Activated CD8-positive, alpha-beta T cell treated with anti-CD3 and anti-CD28 coated beads for 36 hours (primary cell): ENCODE results near the gene TCF12. TPM values are rescaled to one million over a fixed set of nuclear protein-coding genes. Genes with fewer than 3 reads are reported as not detected.

ENCODE experiments used
- ATAC-seq: fragments of 200-7000 bp; cut with Tn5 transposase; one replicate; pipeline ENCODE4 v1.10.0; 2021; ENCODE audit warnings: mild to moderate bottlenecking, moderate library complexity
- CTCF ChIA-PET: fragments of 350-600 bp; sonication (Branson Sonifier 250); formaldehyde crosslinking; loops from one replicate; lab custom pipeline; 2021; ENCODE audit warnings: antibody characterized with exemption; lab: Charles Lee
- POLR2A ChIA-PET: fragments of 350-600 bp; sonication (Branson Sonifier 250); formaldehyde crosslinking; loops from one replicate; lab custom pipeline; 2021; ENCODE audit warnings: antibody characterized with exemption; lab: Charles Lee
- DNase-seq: peaks from one replicate; pipeline ENCODE4 v3.0.0-alpha.2; 2020
- H3K27ac Mint-ChIP-seq: one replicate; pipeline ENCODE4 v1.8.0; 2021; ENCODE audit warnings: mild to moderate bottlenecking, mixed read lengths
- H3K27me3 Mint-ChIP-seq: one replicate; pipeline ENCODE4 v1.8.0; 2021; ENCODE audit warnings: mixed read lengths
- H3K36me3 Mint-ChIP-seq: one replicate; pipeline ENCODE4 v1.8.0; 2021; ENCODE audit warnings: low read depth, mixed read lengths
- H3K4me1 Mint-ChIP-seq: one replicate; pipeline ENCODE4 v1.8.0; 2021; ENCODE audit warnings: low read depth, mixed read lengths
- H3K4me3 Mint-ChIP-seq: one replicate; pipeline ENCODE4 v1.8.0; 2021; ENCODE audit warnings: mild to moderate bottlenecking, moderate library complexity, mixed read lengths
- H3K9me3 Mint-ChIP-seq: one replicate; pipeline ENCODE4 v1.8.0; 2021; ENCODE audit warnings: mixed read lengths
- CTCF ChIP-seq: fragments of 200-600 bp; IDR thresholded peaks from one replicate; pipeline ENCODE4 v1.8.0; 2022; ENCODE audit warnings: antibody characterized with exemption, mild to moderate bottlenecking
- intact Hi-C: fragments of 100-400 bp; cut with micrococcal nuclease; formaldehyde crosslinking; loops from one replicate; pipeline ENCODE4 v1.10.0; 2022
- total RNA-seq, 2 experiments: library from RNA; stranded (reverse); gene quantifications; one replicate each; pipeline ENCODE4 v1.2.3, GENCODE V29; 2021

The TCF12 gene
- total RNA-seq, 2 experiments from 2014 or later: 60.5 to 67.4 TPM

GRCh38 chr15:57283774-57284503, 365.5 kb downstream of the TCF12 start:
- no peak for ATAC-seq
- Mint-ChIP-seq H3K4me1 (peaks cover 5% of the 10 kb centered on the region), H3K36me3 (peaks cover 42% of the 10 kb centered on the region), H3K9me3 (no peaks in the 10 kb centered on the region), H3K27me3 (no peaks in the 10 kb centered on the region), H3K4me3 (no peak overlapping the region), H3K27ac (no peak overlapping the region)
- no peak for DNase-seq
- ChIA-PET POLR2A (no interaction called here), CTCF (interaction anchor here (2.8 kb wide), 1 partner anchor 23 kb away, joined by 11 read pairs; no protein-coding TSS in a partner anchor)
- intact Hi-C loops: no loop called here
- no peak for TF ChIP-seq CTCF

- no peak for DNase-seq
- no peak for ATAC-seq
- TF ChIP-seq CTCF: no peak
- intact Hi-C loops: no loop called here
- Mint-ChIP-seq H3K36me3 (peaks cover 45% of the 10 kb centered on the region), H3K27me3 (no peaks in the 10 kb centered on the region), H3K27ac (peak overlapping the region; percentile 53), H3K9me3 (no peaks in the 10 kb centered on the region), H3K4me1 (peaks cover 5% of the 10 kb centered on the region), H3K4me3 (no peak overlapping the region)
- POLR2A ChIA-PET: no interaction called here
- CTCF ChIA-PET: interaction anchor here (1.6 to 2.8 kb wide), 2 partner anchors 22 to 43 kb away, joined by 3 to 11 read pairs; no protein-coding TSS in a partner anchor
These were observed 366.1 kb downstream of the TCF12 start for GRCh38 chr15:57284535-57284934.

GRCh38 chr15:57285386-57285785, 366.9 kb downstream of the TCF12 start:
- Mint-ChIP-seq H3K4me3 (no peak overlapping the region), H3K4me1 (peaks cover 5% of the 10 kb centered on the region), H3K9me3 (peaks cover 2% of the 10 kb centered on the region), H3K27me3 (no peaks in the 10 kb centered on the region), H3K27ac (no peak overlapping the region), H3K36me3 (peaks cover 49% of the 10 kb centered on the region)
- ChIA-PET CTCF (interaction anchor here (1.6 to 2.8 kb wide), 2 partner anchors 21 to 44 kb away, joined by 3 to 11 read pairs; no protein-coding TSS in a partner anchor), POLR2A (no interaction called here)
- DNase-seq (no peak), ATAC-seq (no peak)
- no peak for TF ChIP-seq CTCF
- intact Hi-C loops: no loop called here

- no peak overlapping the region for H3K4me3 Mint-ChIP-seq
- DNase-seq: no peak
- no peak overlapping the region for H3K27ac Mint-ChIP-seq
- intact Hi-C loops: no loop called here
- H3K36me3 Mint-ChIP-seq: peaks cover 53% of the 10 kb centered on the region
- H3K4me1 Mint-ChIP-seq: peaks cover 5% of the 10 kb centered on the region
- ATAC-seq: no peak
- ChIA-PET POLR2A (no interaction called here), CTCF (no interaction called here)
- H3K27me3 Mint-ChIP-seq: no peaks in the 10 kb centered on the region
- H3K9me3 Mint-ChIP-seq: peaks cover 6% of the 10 kb centered on the region
- TF ChIP-seq CTCF: no peak
These were observed 368.1 kb downstream of the TCF12 start for GRCh38 chr15:57286446-57287122.

GRCh38 chr15:57287123-57287521, 368.7 kb downstream of the TCF12 start:
- H3K27me3 Mint-ChIP-seq: no peaks in the 10 kb centered on the region
- peaks cover 10% of the 10 kb centered on the region for H3K9me3 Mint-ChIP-seq
- intact Hi-C loops: no loop called here
- DNase-seq (no peak), ATAC-seq (no peak)
- no peak for TF ChIP-seq CTCF
- H3K27ac Mint-ChIP-seq: no peak overlapping the region
- no peak overlapping the region for H3K4me3 Mint-ChIP-seq
- peaks cover 56% of the 10 kb centered on the region for H3K36me3 Mint-ChIP-seq
- CTCF ChIA-PET: interaction anchor here (1.4 kb wide), 1 partner anchor 19 kb away, joined by 9 read pairs; no protein-coding TSS in a partner anchor
- POLR2A ChIA-PET: no interaction called here
- H3K4me1 Mint-ChIP-seq: peaks cover 5% of the 10 kb centered on the region
